H1 (cell line): ENCODE data around the gene HOMER2.

Source experiments
- EZH2 ChIP-seq: fragments of 200-600 bp; sonication (generic); IDR thresholded peaks from 2 replicates; pipeline ENCODE4 v1.7.1; 2012; ENCODE audit warnings: low read depth, mild to moderate bottlenecking, moderate library complexity, low read length, inconsistent platforms; ENCODE audit not compliant: severe bottlenecking
- POLR2A ChIP-seq, 2 experiments: IDR thresholded peaks; 1 replicate in 1 of 2; 2 replicates in 1 of 2; pipeline ENCODE4 v1.6.1; 2011; ENCODE audit warnings: low read depth in 2 of 2, low read length in 2 of 2, mild to moderate bottlenecking in 2 of 2; ENCODE audit errors: control extremely low read depth in 1 of 2

- TF ChIP-seq POLR2A (IDR thresholded peaks at IDR 0.05; ENCODE audit: control extremely low read depth in 1 of 2, low read depth in 2 of 2, low read length in 2 of 2) = no peak
- TF ChIP-seq EZH2 = no peak
Measured at GRCh38 chr15:82862886-82863285, 89.6 kb downstream of the HOMER2 start.
